ENCODE measurements around the gene ATP8B1. TPM values are rescaled to one million over a fixed set of nuclear protein-coding genes. Genes with fewer than 3 reads are reported as not detected.

Gene ATP8B1
- total and polyA plus RNA-seq, 2 experiments from 2014 or later, result 7.9 to 38.4 TPM

- Histone ChIP-seq H3K4me2 (no peak overlapping the region), H3K27me3 (no peaks in the 10 kb centered on the region), H3K79me2 (peaks cover 88% of the 10 kb centered on the region), H3K4me3 (no peak overlapping the region), H3K9me3 (ENCODE audit: low read depth) (no peaks in the 10 kb centered on the region), H4K20me1 (ENCODE audit: insufficient read depth, poor library complexity, severe bottlenecking) (no peaks in the 10 kb centered on the region), H3K27ac (peak overlapping the region; percentile 48), H3K9me2 (replicated peaks; ENCODE audit: insufficient read depth) (no peaks in the 10 kb centered on the region), H2AFZ (no peak overlapping the region), H3K36me3 (replicated peaks; ENCODE audit: insufficient read depth, low read depth) (no peaks in the 10 kb centered on the region), H3K4me1 (ENCODE audit: insufficient read depth) (peaks cover 11% of the 10 kb centered on the region)
- WGBS (ENCODE audit: low lambda C conversion rate, missing lambda C conversion rate), result 88% methylated on average over 11 of the region's 11 CpGs
- no peak for TF ChIP-seq EZH2phosphoT487 (IDR thresholded peaks at IDR 0.05; ENCODE audit: low read depth, severe bottlenecking, unreplicated experiment)
- TF ChIP-seq EZH2 (IDR thresholded peaks at IDR 0.05; ENCODE audit: borderline replicate concordance), result no peak
- TF ChIP-seq CTCF (IDR thresholded peaks at IDR 0.05; ENCODE audit: poor library complexity), result no peak
- DNase-seq (ENCODE audit: low spot score), result no peak
Observed at GRCh38 chr18:57787068-57787685, 15.9 kb downstream of the ATP8B1 start.

GRCh38 chr18:57785751-57786437 is 17.2 kb downstream of the ATP8B1 start:
- no peak overlapping the region for H3K4me3 ChIP-seq
- no peaks in the 10 kb centered on the region for H4K20me1 ChIP-seq (ENCODE audit: insufficient read depth, poor library complexity, severe bottlenecking)
- H3K79me2 ChIP-seq, result peaks cover 87% of the 10 kb centered on the region
- TF ChIP-seq EZH2 (IDR thresholded peaks at IDR 0.05; ENCODE audit: borderline replicate concordance) (no peak), EZH2phosphoT487 (IDR thresholded peaks at IDR 0.05; ENCODE audit: low read depth, severe bottlenecking, unreplicated experiment) (no peak), CTCF (IDR thresholded peaks at IDR 0.05; ENCODE audit: poor library complexity) (no peak)
- H3K4me1 ChIP-seq (ENCODE audit: insufficient read depth), result peaks cover 11% of the 10 kb centered on the region
- no peak overlapping the region for H3K27ac ChIP-seq
- H3K36me3 ChIP-seq (replicated peaks; ENCODE audit: insufficient read depth, low read depth), result no peaks in the 10 kb centered on the region
- no peak for DNase-seq (ENCODE audit: low spot score)
- H3K27me3 ChIP-seq, result no peaks in the 10 kb centered on the region
- no peak overlapping the region for H2AFZ ChIP-seq
- no peaks in the 10 kb centered on the region for H3K9me2 ChIP-seq (replicated peaks; ENCODE audit: insufficient read depth)
- H3K4me2 ChIP-seq, result no peak overlapping the region
- 84% methylated on average over 8 of the region's 8 CpGs for WGBS (ENCODE audit: low lambda C conversion rate, missing lambda C conversion rate)
- H3K9me3 ChIP-seq (ENCODE audit: low read depth), result no peaks in the 10 kb centered on the region

- no peaks in the 10 kb centered on the region for H3K9me3 ChIP-seq (ENCODE audit: low read depth)
- H3K9me2 ChIP-seq (replicated peaks; ENCODE audit: insufficient read depth), result no peaks in the 10 kb centered on the region
- H3K79me2 ChIP-seq, result peaks cover 84% of the 10 kb centered on the region
- WGBS (ENCODE audit: low lambda C conversion rate, missing lambda C conversion rate), result 72% methylated on average over 4 of the region's 4 CpGs
- no peak overlapping the region for H3K4me2 ChIP-seq
- H3K4me3 ChIP-seq, result no peak overlapping the region
- TF ChIP-seq EZH2 (IDR thresholded peaks at IDR 0.05; ENCODE audit: borderline replicate concordance), result no peak
- no peak for TF ChIP-seq CTCF (IDR thresholded peaks at IDR 0.05; ENCODE audit: poor library complexity)
- no peak for TF ChIP-seq EZH2phosphoT487 (IDR thresholded peaks at IDR 0.05; ENCODE audit: low read depth, severe bottlenecking, unreplicated experiment)
- DNase-seq (ENCODE audit: low spot score), result no peak
- no peaks in the 10 kb centered on the region for H3K36me3 ChIP-seq (replicated peaks; ENCODE audit: insufficient read depth, low read depth)
- H3K27me3 ChIP-seq, result no peaks in the 10 kb centered on the region
- H2AFZ ChIP-seq, result no peak overlapping the region
- H3K4me1 ChIP-seq (ENCODE audit: insufficient read depth), result peaks cover 21% of the 10 kb centered on the region
- no peaks in the 10 kb centered on the region for H4K20me1 ChIP-seq (ENCODE audit: insufficient read depth, poor library complexity, severe bottlenecking)
- H3K27ac ChIP-seq, result no peak overlapping the region
Observed at GRCh38 chr18:57784801-57785114, 18.4 kb downstream of the ATP8B1 start.

Measured in hepatocyte (in vitro differentiated cells).